ENCODE results near the gene MAST4. TPM values are rescaled to one million over a fixed set of nuclear protein-coding genes. Genes with fewer than 3 reads are reported as not detected.

The MAST4 gene
- total RNA-seq, 2 donors from 2014 or later = 15.9 to 53.1 TPM

GRCh38 chr5:67010684-67011409 lies 414.7 kb downstream of the MAST4 start:
- ATAC-seq (peak; percentile 24 to 49), DNase-seq (ENCODE audit: low spot score) (no peak)
- Mint-ChIP-seq H3K36me3 (no peaks in the 10 kb centered on the region), H3K9me3 (no peaks in the 10 kb centered on the region), H3K27me3 (no peaks in the 10 kb centered on the region), H3K27ac (no peak overlapping the region), H3K4me1 (ENCODE audit: low read depth in 2 of 2) (peaks cover 4 to 7% of the 10 kb centered on the region in 2 donors), H3K4me3 (no peak overlapping the region)

- Mint-ChIP-seq H3K27ac (no peak overlapping the region), H3K4me3 (no peak overlapping the region), H3K36me3 (no peaks in the 10 kb centered on the region), H3K4me1 (ENCODE audit: low read depth in 2 of 2) (peaks cover 4 to 7% of the 10 kb centered on the region in 2 donors), H3K27me3 (no peaks in the 10 kb centered on the region), H3K9me3 (no peaks in the 10 kb centered on the region)
- DNase-seq (ENCODE audit: low spot score) (no peak), ATAC-seq (peak in 1 of 2 donors; percentile 9)
These were observed 415.2 kb downstream of the MAST4 start for GRCh38 chr5:67011422-67011821.

- Mint-ChIP-seq H3K4me1 (ENCODE audit: low read depth in 2 of 2) (peaks cover 4 to 7% of the 10 kb centered on the region in 2 donors), H3K9me3 (no peaks in the 10 kb centered on the region), H3K36me3 (no peaks in the 10 kb centered on the region), H3K4me3 (no peak overlapping the region), H3K27ac (no peak overlapping the region), H3K27me3 (no peaks in the 10 kb centered on the region)
- ATAC-seq (no peak), DNase-seq (ENCODE audit: low spot score) (no peak)
These were observed 416.0 kb downstream of the MAST4 start for GRCh38 chr5:67012171-67012570.

GRCh38 chr5:67013719-67014118 lies 417.5 kb downstream of the MAST4 start:
- no peaks in the 10 kb centered on the region for H3K27me3 Mint-ChIP-seq
- ATAC-seq = no peak

GRCh38 chr5:67014191-67014590 lies 418.0 kb downstream of the MAST4 start:
- Mint-ChIP-seq H3K36me3 (no peaks in the 10 kb centered on the region), H3K9me3 (no peaks in the 10 kb centered on the region), H3K4me3 (no peak overlapping the region), H3K27me3 (no peaks in the 10 kb centered on the region), H3K27ac (no peak overlapping the region), H3K4me1 (ENCODE audit: low read depth in 2 of 2) (peaks cover under 1 to 7% of the 10 kb centered on the region in 2 donors)
- ATAC-seq (no peak), DNase-seq (ENCODE audit: low spot score) (no peak)

More at GRCh38 chr5:67013719-67014118, 417.5 kb downstream of the MAST4 start:
- H3K27ac Mint-ChIP-seq = no peak overlapping the region
- DNase-seq (ENCODE audit: low spot score) = no peak
- H3K9me3 Mint-ChIP-seq = no peaks in the 10 kb centered on the region
- H3K4me3 Mint-ChIP-seq = no peak overlapping the region
- peaks cover 4 to 7% of the 10 kb centered on the region in 2 donors for H3K4me1 Mint-ChIP-seq (ENCODE audit: low read depth in 2 of 2)
- H3K36me3 Mint-ChIP-seq = no peaks in the 10 kb centered on the region

DNA sequence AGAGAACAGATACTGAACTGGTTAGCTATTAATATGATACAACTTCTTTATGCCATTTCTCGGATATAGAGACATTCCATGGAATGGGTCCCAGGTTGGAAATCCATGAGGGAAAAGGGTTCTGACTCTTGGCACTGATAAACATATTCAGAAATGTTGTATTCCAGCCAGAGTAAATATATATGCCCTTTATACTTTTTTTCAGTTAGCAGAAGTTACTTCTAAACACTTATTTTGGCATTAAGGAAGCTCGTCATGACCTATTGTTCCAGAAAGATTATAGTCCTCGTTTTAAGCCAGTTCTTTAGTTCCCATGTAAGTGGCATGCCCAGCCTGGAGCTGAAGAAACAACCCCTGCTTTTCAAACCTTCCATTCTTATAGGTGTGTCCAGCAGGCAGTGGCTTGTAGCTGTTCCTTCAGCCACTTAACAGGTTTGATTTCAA lies 418.8 kb downstream of the MAST4 start:
- H3K27me3 Mint-ChIP-seq = no peaks in the 10 kb centered on the region
- no peak overlapping the region for H3K27ac Mint-ChIP-seq
- no peaks in the 10 kb centered on the region for H3K9me3 Mint-ChIP-seq
- ATAC-seq = no peak
- DNase-seq (ENCODE audit: low spot score) = no peak
- H3K36me3 Mint-ChIP-seq = no peaks in the 10 kb centered on the region
- H3K4me1 Mint-ChIP-seq (ENCODE audit: low read depth in 2 of 2) = peaks cover 0 to 7% of the 10 kb centered on the region in 2 donors
- no peak overlapping the region for H3K4me3 Mint-ChIP-seq

DNA sequence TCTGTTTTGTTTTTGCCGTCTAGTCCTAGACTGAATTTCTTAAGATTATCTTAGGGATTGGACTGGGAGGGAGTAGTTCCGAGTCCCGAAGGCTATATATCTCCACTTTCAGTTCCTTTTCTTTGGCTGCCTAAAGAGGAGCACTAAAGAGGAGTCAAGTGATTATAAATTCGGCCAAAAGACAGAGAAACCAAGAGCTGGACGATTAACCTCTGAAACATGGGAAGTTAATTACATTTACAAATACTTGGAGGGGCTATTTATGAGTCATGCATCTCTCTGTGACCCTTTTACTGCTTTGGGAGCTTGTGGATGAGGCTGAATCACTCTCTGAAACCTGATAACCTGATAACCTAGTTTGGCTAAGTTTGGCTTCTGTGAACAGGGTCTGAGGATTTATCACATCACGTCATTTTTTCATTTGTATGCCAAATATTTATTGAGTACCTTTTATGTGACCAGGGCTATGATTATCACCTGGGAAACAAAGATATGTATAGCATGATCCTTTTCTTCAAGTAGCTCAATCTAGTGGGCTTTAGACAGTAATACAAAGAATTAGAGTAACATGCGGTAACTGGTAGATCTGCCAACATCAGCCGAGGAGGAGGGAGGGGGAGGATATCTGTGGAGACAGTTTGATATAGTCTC lies 419.5 kb downstream of the MAST4 start:
- Mint-ChIP-seq H3K9me3 (no peaks in the 10 kb centered on the region), H3K27ac (no peak overlapping the region), H3K4me3 (no peak overlapping the region), H3K27me3 (no peaks in the 10 kb centered on the region), H3K36me3 (no peaks in the 10 kb centered on the region), H3K4me1 (ENCODE audit: low read depth in 2 of 2) (peaks cover 0 to 7% of the 10 kb centered on the region in 2 donors)
- ATAC-seq (no peak), DNase-seq (ENCODE audit: low spot score) (no peak)

DNA sequence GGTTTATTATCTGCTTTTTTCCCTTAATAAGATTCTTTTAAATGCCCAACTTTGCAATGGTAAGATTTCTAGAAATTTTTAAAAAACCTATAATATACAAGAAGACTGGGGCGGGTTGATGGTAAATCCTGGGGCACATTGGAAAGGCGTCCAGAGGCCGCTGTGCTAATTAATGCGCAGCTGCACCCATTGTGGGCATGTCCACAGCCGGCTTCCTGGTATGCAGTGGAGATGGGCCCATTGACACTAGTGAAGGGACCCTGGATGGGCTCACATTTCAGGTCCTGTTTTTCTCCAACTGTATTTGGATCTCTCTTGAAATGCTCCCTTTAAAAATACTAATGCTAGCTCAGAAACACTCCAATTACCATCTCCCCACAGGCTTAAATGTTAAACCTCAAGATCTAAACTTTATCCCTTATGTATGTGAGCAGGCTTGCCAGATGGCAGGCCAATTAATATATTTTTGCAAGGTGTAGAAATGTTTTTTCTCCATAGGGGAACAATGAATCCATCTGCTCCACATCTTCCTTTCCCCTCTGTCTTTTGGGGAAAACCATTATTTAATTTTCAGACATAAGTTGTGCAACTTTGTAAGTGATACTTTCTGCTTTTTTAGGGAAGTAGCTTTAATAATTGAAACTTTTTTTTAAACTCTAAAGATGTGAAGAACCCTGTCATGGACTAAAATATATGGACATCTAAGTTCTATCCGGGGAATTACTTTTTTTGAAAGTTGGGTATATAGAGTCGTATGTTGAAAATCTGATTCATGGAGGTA lies 423.1 kb downstream of the MAST4 start:
- no peak for DNase-seq (ENCODE audit: low spot score)
- Mint-ChIP-seq H3K36me3 (no peaks in the 10 kb centered on the region), H3K27me3 (no peaks in the 10 kb centered on the region), H3K4me1 (ENCODE audit: low read depth in 2 of 2) (peaks cover 0 to 6% of the 10 kb centered on the region in 2 donors), H3K27ac (no peak overlapping the region), H3K4me3 (no peak overlapping the region), H3K9me3 (no peaks in the 10 kb centered on the region)
- ATAC-seq = no peak

- Mint-ChIP-seq H3K27ac (no peak overlapping the region), H3K27me3 (no peaks in the 10 kb centered on the region), H3K4me1 (ENCODE audit: low read depth in 2 of 2) (peaks cover 0 to 6% of the 10 kb centered on the region in 2 donors), H3K36me3 (no peaks in the 10 kb centered on the region), H3K9me3 (no peaks in the 10 kb centered on the region), H3K4me3 (no peak overlapping the region)
- DNase-seq (ENCODE audit: low spot score) (no peak), ATAC-seq (no peak)
These were observed 424.0 kb downstream of the MAST4 start for GRCh38 chr5:67020096-67020615.

DNA sequence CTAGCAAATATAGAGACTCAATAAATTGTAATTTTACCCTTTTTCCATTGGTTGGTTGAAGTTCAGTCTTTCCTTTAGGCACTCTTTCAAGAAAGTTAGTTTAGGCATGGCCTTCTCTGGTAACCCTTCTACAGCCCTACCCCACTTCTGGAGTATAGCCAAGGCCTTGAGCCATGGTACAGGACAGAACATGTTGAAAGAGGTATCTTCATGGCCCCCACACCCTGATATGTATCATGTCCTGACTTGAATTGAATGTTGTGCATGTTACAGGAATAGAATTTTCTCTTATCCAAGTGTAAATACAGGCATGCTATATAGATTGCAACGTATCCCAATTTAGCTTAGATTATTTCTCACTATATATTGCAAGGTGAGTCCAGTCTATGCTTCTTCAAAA lies 424.8 kb downstream of the MAST4 start:
- H3K4me1 Mint-ChIP-seq (ENCODE audit: low read depth in 2 of 2) = peaks cover 0 to 6% of the 10 kb centered on the region in 2 donors
- no peaks in the 10 kb centered on the region for H3K9me3 Mint-ChIP-seq
- H3K4me3 Mint-ChIP-seq = no peak overlapping the region
- ATAC-seq (no peak), DNase-seq (ENCODE audit: low spot score) (no peak)
- no peaks in the 10 kb centered on the region for H3K36me3 Mint-ChIP-seq
- no peak overlapping the region for H3K27ac Mint-ChIP-seq
- H3K27me3 Mint-ChIP-seq = no peaks in the 10 kb centered on the region

DNA sequence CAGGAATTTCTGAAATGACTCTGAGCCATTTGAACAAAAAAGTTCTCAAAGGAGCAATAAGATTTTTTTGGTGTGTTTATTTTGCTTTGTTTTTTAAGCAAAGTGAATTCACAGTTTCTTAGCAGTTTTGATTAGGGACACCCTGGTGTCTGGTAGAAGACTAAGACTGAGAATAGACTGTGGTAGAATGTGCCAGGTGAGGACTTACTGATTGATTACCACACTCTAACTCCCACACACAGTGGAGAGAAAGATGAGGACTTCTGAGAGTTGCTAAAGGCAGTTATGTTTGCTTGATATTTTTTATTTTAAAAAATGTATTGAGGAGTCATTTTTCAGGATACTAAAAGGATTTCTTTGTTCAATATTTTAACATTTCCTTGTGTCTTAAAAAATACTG lies 425.3 kb downstream of the MAST4 start:
- H3K36me3 Mint-ChIP-seq = no peaks in the 10 kb centered on the region
- H3K27me3 Mint-ChIP-seq = no peaks in the 10 kb centered on the region
- ATAC-seq (peak; percentile 70 to 85), DNase-seq (ENCODE audit: low spot score) (no peak)
- peaks cover 0 to 6% of the 10 kb centered on the region in 2 donors for H3K4me1 Mint-ChIP-seq (ENCODE audit: low read depth in 2 of 2)
- H3K4me3 Mint-ChIP-seq = no peak overlapping the region
- H3K9me3 Mint-ChIP-seq = no peaks in the 10 kb centered on the region
- H3K27ac Mint-ChIP-seq = no peak overlapping the region

DNA sequence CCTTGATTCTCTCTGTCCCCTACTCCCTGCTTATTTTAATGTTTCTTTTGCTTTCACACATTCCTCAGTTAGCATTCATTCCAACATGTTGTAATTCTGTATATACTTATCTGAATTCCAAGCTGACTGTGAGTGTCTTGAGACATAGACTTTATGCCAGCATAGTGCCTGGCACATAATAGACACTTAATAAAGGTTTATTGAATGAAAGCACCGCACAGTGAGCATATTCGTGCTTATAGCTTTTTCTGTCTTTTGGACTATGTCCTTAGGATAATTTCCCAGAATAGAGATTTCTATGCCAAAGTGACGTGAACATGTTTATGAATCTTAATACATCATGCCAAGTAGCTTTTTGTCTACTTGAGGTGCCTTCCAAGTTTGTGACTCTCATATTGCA lies 425.8 kb downstream of the MAST4 start:
- Mint-ChIP-seq H3K4me1 (ENCODE audit: low read depth in 2 of 2) (peaks cover 0 to 6% of the 10 kb centered on the region in 2 donors), H3K4me3 (no peak overlapping the region)

DNA sequence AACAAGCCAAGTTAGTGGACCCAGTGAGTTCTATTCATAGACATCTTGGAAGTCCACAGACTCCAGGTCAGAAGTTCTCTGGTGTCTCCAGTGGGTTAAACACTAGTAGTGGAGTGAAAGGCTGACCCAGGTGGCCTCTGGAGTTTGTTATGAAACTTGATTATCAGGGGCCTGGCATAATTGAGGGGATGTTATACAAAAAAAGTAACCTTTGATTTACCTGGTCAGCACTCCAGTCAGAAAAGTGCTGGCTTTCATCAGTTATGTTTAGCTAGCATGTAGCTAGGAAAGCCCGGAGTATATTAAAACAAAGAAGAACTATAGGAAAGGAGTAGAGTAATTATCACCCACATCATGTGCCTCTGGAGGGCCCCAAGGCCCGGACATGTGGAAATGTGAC lies 429.3 kb downstream of the MAST4 start:
- Mint-ChIP-seq H3K27me3 (no peaks in the 10 kb centered on the region), H3K4me1 (ENCODE audit: low read depth in 2 of 2) (peaks cover 12 to 19% of the 10 kb centered on the region in 2 donors), H3K27ac (no peak overlapping the region), H3K4me3 (no peak overlapping the region), H3K9me3 (no peaks in the 10 kb centered on the region), H3K36me3 (no peaks in the 10 kb centered on the region)
- DNase-seq (ENCODE audit: low spot score) = no peak
- no peak for ATAC-seq

More for the DNA sequence above, 425.8 kb downstream of the MAST4 start:
- Mint-ChIP-seq H3K27me3 (no peaks in the 10 kb centered on the region), H3K27ac (no peak overlapping the region), H3K36me3 (no peaks in the 10 kb centered on the region), H3K9me3 (no peaks in the 10 kb centered on the region)
- no peak for DNase-seq (ENCODE audit: low spot score)
- ATAC-seq = no peak

Measured in natural killer cell treated with Interleukin-12 subunit alpha and Interleukin-12 subunit beta and Interleukin-15 and Interleukin-18, amount 100 ng/mL, for 72 hours (primary cell).